Stromal cell of bone marrow (primary cell): ENCODE data around the gene HCST.
"Not testable (repeated sequence)": the region's sequence is repeated elsewhere in the genome, so short reads cannot be mapped to it uniquely, and the experiment has no call there.

ENCODE experiments used
- DNase-seq: peaks from one replicate; pipeline ENCODE4 v3.0.0-alpha.2; 2012; ENCODE audit warnings: low read depth

HCST gene

GRCh38 chr19:35904311-35905068 is 2.2 kb downstream of the HCST start:
- no peak for DNase-seq

DNA sequence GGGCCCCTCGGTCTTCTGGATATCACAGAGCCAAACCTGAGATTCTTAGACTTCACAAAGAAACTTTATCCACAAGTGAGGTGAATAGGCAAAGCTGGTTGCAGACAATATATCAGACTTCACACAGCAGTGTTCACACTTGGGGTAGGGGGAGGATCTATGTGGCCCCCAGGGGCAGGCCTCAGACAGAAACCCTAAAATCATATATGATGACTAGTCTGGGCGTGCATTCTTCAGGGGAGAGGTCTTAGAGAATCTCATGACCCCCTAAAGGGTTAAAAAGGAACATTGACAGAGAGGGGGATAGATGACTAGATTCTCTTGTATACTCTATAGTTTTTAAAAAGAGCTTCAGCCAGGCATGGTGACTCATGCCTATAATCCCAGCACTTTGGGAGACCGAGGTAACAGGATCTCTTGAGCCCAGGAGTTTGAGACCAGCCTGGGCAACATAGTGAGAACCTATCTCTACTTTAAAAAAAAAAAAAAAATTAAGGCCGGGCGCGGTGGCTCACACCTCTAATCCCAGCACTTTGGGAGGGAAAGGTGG is 2.9 kb downstream of the HCST start:
- DNase-seq: no peak

GRCh38 chr19:35907377-35907745 is 5.0 kb downstream of the HCST start:
- no peak for DNase-seq

DNA sequence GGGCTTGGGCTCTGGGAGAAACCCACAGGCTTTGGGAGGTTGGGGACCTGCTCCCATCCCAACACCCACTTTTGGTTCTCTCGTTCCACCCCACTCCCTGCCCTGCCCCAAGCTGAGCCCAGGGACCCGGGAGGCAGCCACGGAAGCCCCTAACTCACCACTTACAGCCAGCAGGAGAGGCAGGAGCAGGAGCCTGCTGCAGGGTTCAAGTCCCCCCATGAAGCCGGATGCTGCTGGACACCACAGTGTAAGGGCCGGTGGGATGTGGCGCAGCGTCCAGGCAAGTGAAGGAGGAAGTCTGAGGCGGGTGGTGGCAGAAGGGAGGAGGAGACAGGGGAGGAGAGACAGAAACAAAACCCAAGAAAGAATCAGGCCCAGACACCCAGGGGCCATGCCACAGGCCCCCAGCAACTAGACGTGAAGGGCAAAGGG is 5.7 kb downstream of the HCST start, which contains the start of gene TYROBP:
TSS of gene TYROBP (minus strand) at position 286 of the 432 bp plus-strand sequence. CDS start at position 219, 67 bp downstream.
- no peak for DNase-seq

GRCh38 chr19:35908973-35909683 is 6.8 kb downstream of the HCST start:
- DNase-seq: no peak

- DNase-seq: no peak
Measured at GRCh38 chr19:35909684-35910035, 7.3 kb downstream of the HCST start.

- not testable (repeated sequence) for DNase-seq
Measured at GRCh38 chr19:35910355-35910754, 8.0 kb downstream of the HCST start.

GRCh38 chr19:35911173-35911572 is 8.8 kb downstream of the HCST start:
- DNase-seq: no peak

DNA sequence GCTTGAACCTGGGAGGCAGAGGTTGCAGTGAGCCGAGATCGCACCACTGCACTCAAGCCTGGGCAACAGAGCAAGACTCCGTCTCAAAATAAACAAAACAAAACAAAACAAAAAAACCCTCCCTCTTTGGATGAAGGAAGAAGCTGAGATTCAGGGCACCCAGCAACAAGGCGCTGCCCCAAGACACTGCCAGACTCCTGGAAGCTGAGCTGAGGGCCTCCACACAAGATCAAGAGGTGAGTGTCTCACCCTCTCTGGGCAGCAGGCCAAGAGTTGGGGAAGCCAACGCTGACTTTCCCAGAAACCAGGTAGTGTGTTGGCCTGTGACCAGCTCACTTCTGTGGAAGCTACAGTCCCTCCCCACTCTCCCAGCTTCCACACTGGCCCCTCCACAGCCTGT is 9.5 kb downstream of the HCST start:
- no peak for DNase-seq

DNA sequence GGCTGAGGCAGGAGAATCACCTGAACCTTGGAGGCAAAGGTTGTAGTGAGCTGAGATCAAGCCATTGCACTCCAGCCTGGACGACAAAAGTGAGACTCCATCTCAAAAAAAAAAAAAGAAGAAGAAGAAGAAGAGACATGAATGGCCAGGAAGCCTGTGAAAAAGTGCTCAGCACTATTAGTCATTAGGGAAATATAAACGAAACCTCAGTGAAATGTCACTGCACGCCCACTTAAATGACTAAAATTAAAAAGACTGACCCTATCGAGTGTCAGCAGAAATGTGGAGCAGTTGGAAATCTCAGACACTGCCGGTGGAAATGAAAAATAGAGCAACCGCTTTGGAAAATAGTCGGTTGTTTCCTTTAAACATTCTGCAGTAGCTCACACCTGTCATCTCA is 11.3 kb downstream of the HCST start:
- no peak for DNase-seq

DNA sequence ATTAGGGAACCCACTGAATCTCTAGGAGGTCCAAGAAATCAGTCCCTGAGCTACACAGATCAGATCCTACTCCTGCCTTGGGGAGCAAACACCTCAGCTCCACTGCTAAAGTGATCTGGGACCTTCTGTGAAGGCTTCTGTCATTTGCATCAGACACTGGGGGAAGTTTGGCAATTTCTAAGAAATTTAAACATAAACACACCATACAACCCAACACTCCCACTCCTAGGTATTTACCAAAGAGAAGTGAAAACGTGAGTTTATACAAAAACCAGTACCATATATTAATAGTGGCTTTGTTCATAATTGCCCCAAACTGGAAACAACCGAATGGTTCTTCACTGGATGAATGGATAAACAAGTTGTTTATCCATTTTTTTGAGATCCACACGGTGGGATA is 13.1 kb downstream of the HCST start:
- DNase-seq: no peak

GRCh38 chr19:35919306-35919705 is 17.0 kb downstream of the HCST start:
- no peak for DNase-seq

- DNase-seq: no peak
Measured at GRCh38 chr19:35921012-35921411, 18.7 kb downstream of the HCST start.

DNA sequence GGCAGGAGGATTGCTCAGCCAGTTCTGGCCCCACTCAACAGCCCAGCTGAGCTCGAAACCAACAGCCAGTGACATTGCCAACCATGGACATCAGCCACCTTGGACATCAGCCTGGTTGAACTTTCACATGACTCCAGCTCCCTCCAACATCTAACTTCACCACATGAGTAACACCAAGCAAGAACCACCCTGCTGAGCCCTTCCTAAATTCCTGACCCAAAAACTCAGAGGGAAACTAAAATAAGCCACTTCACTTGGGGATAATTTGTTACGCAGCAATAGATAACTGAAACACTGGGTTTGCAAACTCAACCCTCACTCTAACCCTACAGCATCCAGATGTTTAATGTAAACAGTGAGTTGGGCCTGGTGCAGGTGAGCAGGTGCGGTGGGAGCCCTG is 23.2 kb downstream of the HCST start:
- DNase-seq: no peak

DNA sequence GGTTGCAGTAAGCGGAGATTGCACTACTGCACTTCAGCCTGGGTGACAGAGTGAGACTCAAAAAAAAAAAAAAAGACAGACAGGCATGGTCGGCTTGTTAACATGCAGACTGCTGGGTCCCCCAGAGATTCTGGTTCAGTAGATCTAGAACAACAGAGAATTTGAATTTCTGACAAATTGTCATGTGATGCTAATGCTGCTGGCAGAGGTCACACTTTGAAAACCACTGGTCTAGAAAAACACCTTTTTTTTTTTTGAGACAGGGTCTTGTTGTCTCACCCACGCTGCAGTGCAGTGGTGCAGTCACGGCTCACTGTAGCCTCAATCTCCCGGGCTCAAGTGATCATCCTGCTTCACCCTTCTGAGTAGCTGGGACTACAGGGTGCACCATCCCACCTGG is 26.2 kb downstream of the HCST start:
- no peak for DNase-seq

DNA sequence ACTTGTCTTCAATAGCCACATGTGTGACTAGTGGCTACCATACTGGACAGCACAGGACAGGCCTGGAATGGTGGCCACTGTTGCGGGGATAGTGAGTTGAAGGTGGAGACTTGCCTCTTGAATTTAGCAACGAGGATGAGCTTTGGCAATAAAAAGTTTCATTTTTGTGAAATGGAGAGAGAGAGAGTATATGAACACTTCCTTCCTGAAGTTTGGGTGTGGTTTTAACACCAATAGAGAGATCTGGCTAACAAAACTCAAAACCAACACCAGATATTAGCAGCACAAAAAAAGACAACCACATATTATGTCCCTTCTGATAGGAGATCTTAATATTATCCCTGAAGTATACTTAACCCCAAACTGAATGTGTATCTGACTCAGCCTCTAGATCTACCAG is 27.5 kb downstream of the HCST start:
- DNase-seq: no peak

GRCh38 chr19:35931161-35931873 is 29.0 kb downstream of the HCST start:
- peak; percentile 99 for DNase-seq

- no peak for DNase-seq
Measured at GRCh38 chr19:35931874-35932202, 29.5 kb downstream of the HCST start.

- DNase-seq: no peak
Measured at GRCh38 chr19:35932291-35932936, 30.1 kb downstream of the HCST start.

DNA sequence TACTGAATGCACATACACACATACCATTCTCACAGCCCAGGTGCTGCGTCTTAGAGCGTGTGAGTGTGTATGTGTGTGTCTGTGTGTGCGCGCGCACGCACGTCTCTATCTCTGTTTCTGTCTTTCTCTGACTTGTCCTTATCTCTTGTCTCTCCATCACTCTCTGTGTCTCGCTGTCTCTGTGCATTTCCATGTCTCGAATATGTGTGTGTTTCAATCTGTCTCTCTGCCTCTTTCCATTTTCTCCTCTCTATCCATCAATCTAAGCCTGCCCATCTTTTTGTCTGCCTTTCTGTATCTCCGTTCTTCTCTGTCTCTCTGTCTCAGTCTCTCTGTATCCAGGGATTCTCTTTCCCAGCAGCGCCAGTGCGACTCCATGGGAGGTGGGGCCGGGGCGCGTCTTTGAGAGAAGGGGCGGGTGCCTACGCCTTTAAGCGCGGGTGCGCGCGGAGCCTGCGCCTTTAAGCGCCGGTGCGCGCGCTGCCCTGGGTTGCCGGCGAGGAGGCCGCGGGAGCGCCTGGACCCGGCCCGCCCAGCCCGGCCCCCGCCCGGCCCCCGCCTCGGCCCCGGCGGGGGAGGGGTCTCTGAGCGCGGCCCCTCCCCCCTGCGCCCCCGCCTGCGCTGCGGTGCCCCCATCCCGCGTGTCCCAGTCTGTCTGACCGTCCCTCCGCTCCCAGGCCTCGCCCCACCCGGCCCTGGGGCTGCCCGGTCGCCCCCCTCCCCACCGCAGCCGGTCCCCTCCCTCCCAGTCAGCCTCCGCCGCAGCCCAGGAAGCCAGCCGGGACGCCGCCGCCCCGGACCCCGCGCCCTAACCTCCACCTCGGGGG is 33.8 kb downstream of the HCST start, which contains the start of gene LRFN3:
TSS of gene LRFN3 (plus strand) at position 464 of the 827 bp plus-strand sequence. CDS start 3,052 bp downstream, outside the sequence.
- peak; percentile 38 for DNase-seq

GRCh38 chr19:35936738-35937268 is 34.5 kb downstream of the HCST start:
- DNase-seq: no peak
